GM21619 (cell line): ENCODE measurements around the gene DNAI4.
"Not testable (repeated sequence)": the region's sequence is repeated elsewhere in the genome, so short reads cannot be mapped to it uniquely, and the experiment has no call there.

ENCODE experiments used
- ATAC-seq: cut with Tn5 transposase; IDR thresholded peaks from one replicate; pipeline ENCODE4 v1.9.1; 2021; ENCODE audit not compliant: unreplicated experiment

The DNAI4 gene

DNA sequence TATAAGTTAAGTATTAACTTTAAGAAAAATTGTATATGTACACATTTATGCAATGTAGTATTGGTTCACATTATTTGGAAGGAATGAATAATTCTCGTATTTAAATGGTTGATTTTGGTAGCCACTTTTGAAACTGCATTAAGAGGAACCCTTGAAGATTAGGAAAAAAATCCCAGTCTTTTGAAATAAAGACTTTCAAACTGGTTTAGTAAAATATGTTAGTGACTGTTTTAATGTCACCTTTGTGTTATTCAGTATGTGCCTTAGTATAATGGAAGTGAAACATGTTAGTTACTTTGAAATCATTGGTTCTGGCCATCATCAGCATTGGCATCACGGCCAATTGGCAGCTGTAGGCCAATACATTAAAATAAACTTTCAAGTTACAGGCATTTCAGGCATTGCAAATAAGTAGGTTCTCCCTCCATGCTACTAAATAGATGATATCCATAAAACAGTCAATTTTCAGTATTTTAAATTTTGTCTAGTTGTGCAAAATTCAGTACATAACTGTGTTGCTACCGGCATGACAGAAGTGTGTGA, 4.6 kb upstream of the DNAI4 start:
- ATAC-seq = no peak

DNA sequence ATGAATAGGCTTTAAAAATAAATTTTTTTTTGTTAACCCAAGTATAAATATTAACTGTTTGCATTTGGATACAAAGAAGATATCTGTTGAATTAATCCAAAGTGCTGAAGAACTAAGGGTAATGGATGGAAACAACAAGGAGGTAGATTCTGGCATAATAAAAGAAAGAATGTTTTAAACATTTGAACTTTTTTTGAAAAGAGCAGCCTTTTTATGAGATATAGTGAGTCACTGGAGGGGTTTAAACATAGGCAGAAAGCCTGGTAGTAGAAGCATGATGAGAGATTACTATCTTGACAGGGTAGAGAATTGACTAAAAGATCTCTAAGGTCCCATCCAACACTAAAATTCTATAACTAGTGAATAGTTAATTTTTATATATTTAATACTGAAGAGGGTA, 2.9 kb upstream of the DNAI4 start:
- ATAC-seq = no peak

DNA sequence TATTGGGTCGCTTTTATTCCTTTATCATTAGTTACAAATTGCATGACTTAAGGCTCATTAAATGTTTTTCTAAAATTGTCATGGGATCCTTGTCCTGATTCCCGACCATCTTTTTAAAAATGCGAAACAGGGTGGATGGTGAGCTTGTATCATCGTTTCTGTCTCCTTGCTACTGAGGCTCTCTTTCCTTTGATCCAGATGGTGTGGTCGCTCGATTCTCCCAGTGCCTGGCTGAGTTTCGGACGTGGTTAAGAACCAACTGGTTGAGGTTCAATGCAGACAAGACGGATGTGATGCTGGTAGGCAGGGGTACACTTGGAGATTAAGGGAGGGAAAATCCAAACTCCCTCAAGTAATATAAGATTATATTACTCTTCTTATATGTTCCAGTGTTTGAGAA, 1.3 kb upstream of the DNAI4 start:
- no peak for ATAC-seq

DNA sequence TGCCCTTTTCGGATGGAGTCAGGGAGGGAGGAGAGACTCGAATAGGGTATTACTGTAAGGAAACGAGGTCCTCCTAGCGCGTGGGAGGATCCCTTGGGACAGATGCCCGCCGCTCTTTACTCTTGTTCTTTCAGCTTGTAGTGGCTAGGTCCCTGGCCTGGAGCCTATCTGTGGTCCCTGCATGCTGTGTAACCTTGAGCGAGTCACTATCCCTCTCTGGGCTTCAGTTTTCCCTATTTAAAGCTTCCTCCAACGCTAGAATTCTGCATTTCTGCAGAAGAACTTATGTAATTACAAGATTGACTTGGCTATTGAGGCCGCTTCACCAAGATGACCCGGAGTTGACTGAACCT, 878 bp upstream of the DNAI4 start:
- no peak for ATAC-seq

DNA sequence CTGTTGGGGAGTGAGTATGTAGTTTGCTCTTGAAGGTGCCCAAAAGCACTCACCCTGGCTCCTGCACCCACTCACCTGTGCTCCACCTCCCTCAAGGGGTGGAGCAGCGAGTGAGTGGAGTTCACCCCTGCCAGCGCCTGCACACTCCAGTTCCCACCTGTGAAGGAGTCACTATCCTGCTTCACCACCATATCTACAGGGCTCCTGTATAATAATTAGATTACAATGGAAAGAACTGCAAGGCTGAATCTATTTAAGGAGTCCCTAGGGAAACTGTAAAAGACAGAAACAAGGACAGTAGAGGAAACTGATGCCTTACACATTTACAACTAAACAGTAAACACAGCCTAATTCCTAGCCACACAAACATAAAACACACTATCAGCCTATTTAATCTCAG, 4.1 kb downstream of the DNAI4 start:
- no peak for ATAC-seq

DNA sequence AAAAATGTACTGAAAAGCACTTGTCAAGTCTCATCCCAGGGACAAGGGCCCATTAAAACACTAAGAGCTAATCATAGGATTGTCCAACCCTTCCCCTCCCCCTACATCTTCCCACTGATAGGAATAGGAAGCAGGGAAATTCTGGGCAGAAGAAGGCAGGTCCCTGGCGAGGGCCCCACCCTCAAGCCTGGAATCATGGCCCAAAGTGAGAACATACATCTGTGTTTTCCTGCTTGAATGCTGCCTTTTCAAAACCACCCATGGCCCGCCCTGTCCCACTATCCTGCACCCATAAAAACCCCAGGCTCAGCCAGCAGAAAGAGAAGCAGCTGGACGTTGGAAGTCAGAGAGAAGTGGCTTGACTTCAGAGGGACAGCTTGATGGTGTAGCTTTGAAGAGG, 4.8 kb downstream of the DNAI4 start:
- no peak for ATAC-seq

DNA sequence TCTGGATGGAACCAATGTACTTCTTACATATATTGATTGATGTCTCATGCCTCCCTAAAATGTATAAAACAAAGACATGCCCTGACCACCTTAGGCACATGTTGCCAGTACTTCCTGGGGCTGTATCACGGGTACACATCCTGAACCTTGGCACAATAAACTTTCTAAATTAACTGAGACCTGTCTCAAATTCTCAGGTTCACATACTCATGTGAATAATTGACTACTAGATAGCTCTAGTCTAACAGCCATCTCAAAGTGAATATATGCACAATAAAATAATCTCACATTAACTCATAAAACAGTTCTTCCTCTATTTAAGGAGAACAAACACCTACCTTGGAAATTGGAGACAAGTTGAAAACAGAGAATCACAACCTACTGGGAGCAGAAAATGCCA, 5.6 kb downstream of the DNAI4 start:
- ATAC-seq = no peak

DNA sequence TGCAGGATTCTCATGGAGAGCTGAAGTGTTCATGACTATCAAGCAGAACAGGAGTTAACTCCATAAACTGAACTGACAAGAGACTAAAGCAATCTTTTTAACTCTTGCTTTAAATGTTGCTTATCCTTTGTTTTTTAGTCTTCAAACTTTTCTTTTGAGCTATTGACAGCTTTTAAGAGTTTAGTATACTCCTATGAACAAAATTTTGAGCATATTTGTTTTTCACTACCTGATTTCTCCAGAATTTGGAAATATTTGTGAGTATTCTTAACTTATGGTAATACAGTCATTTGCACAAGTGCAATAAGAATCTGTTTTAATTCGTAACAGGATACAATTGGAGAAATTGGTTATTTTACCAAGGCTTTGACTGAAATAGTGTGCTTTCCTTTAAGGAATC, 7.2 kb downstream of the DNAI4 start:
- ATAC-seq = no peak

DNA sequence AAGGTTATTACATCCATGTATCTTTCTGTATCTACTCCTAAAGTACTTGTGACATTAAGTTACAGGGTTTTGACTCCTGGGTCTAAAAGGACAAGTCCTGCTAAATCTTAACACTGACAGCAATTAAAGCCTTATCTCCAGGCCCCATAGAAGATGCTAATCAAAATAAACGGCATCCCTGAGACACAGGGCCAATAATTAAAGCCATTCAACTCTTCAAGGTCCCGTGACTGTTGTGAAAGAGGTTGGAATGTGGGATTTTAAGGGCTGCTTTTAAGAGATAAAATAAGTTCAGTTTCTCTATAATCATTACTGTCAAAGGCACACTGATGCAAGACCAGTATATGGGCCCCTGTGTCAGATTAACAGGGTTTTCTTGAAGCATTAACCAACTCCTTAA, 8.3 kb downstream of the DNAI4 start:
- ATAC-seq = no peak

DNA sequence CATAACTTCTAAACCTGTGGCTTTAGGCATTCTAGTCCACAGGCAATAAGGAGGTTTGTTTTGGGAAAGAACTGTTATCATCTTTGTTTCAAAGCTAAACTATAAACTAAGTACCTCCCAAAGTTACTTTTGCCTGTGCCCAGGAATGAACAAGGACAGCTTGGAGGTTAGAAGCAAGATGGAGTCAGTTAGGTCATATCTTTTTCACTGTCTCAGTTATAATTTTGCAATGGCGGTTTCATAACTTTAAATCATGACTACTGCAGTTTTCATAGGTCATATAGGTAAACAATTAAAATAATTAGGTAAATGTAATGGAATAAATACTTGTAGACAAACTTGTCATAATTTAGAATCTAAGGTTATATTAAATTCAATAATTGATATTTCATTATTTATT, 9.5 kb downstream of the DNAI4 start:
- not testable (repeated sequence) for ATAC-seq

DNA sequence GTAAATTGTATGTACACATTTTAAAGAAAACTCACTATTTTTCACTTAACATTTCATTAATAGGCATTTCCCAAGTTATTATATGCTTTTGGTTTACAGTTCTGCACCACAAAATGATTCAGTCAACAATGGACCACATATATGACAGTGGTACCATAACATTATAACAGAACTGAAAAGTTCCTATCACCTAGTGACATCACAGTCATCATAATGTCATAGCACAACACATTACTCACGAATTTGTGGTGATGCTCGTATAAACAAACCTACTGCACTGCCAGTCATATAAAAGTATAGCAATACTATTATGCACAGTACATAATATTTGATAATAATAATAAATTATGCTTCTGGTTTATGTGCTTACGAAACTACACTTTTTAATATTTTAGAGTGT, 30.9 kb downstream of the DNAI4 start:
- no peak for ATAC-seq

DNA sequence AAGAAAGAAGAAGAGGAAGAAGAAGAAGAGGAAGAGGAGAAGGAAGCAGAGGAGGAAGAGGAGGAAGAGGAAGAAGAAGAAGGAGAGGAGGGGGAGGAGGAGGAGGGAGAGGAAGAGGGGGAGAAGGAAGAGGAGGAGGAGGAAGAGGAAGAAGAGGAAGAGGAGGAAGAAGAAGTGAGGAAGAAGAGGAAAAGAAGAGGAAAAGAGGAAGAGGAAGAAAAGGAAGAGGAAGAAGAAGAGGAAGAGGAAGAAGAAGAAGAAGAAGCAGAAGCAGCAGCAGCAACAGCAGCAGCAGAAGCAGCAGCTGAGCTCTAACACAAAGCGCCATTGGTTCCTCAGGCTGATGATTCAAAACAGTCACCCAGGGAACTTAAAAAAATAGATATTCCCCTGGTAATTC, 34.0 kb downstream of the DNAI4 start:
- no peak for ATAC-seq

DNA sequence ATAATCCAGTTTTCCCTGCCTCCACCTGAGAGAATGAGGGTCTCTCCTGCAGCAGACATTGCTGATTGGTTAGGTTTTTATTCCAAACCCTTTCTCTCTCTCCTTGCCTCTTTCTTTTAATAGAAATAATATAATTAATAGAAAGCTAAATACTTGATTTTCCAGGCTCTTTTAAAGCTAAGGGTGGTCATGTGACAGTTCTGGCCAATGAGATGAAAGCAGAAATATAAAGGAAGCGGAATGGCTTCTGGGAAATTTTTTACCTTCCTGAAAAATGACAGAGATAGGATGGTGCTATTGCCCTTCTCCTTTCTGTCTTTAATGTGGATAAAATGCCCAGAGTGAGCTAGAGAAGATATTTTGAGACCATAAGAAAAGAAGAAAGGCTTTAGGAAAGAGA, 35.6 kb downstream of the DNAI4 start:
- no peak for ATAC-seq

DNA sequence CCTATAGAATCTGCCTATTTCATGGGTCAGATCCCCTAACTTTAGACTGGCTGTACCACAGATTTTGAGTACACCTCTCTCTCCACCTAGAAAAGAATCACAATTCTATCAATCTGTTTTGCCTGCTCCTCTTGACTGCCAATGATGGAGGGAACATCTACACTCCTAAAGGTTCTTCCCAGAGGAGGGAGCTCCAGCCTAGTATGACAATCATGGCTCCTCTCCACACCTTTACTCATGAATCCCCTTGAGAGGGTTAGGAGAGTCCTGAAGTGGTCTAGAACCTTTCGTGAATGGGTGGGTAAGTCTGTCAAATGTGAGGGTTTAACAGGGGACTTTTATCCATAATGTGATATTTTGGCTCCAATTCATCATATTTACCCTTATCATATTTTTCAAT, 48.0 kb downstream of the DNAI4 start:
- no peak for ATAC-seq

DNA sequence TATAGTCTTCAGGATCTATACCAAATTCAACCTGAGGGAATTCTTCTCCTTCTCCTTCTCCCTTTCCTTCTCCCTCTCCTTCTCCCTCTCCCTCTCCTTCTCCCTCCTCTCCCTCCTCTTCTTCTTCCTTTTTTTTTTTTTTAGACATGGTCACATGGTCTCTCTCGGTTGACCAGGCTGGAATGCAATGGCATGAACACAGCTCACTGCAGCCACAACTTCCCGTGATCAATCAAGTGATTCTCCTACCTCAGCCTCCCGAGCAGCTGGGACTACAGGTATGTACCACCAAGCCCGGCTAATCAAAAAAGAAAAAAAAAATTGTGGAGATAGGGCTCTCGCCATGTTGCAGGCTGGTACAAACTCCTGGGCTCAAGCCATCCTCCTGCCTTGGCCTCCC, 51.5 kb downstream of the DNAI4 start:
- no peak for ATAC-seq

DNA sequence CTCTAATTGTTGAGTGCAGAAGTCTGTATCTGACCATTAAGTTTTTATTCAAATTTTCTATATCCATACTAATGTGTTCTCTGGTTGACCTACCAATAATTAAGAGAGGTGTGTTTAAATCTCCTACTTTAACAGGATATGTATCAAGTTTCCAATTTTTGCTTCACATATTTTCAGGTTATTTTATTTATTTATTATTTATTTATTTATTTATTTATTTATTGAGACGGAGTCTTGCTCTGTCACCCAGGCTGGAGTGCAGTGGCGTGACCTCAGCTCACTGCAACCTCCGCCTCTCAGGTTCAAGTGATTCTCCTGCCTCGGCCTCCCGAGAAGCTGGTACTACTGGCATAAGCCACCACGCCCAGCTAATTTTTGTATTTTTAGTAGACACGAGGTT, 52.6 kb downstream of the DNAI4 start:
- ATAC-seq = not testable (repeated sequence)

DNA sequence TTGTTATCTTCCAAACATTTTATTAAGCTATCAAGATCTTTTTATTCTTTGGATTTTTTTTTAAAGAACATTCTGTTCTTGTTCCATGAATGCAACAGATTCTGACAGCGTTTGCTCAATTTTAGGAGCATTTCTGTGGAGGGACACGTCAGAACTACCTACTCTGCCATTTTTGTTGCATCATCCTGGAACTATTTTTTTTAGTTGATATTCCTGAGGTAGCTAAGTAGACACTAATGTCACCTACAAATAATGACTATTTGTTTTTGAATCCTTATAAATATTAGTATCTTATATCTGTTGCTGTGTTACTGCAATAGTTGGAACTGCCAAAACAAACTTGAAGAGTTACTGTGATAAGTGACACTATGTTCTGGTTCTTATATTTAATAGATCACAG, 57.2 kb downstream of the DNAI4 start:
- ATAC-seq = no peak

DNA sequence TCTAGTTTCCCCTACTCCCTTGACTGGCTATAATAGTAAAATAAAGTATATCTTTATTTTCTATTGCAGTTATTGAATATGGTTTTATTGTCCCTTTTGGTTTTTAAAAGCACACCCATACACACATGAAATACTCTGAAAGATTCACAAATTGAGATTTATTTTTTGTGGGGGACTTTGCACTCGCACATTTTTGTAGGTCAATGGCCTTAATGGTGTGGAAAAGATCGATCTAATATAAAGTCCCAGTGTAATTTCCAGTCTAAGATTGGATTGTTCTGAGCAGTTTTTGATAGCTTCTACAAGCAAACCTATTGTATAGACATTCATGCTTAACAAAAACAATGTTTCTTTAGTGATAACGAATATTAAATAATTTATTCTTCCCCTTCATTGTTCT, 64.1 kb downstream of the DNAI4 start:
- ATAC-seq = no peak

DNA sequence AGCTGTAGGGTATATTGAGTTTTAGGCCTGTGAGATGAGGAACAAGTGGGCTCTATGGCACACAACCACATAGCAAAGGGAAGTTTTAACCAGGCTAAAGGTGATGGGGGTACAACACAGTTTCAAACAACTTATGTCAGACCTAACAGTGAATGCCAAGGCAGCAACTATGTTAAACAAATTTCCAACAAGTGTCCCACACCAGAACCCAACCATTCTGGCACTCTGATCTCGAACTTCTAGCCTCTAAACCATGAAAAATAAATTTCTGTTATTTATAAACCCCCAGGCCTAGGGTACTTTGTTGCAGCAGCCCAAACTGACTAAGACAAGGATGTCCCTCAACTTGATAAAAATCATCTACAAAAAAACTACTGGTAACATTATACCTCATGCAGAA, 71.3 kb downstream of the DNAI4 start:
- no peak for ATAC-seq

DNA sequence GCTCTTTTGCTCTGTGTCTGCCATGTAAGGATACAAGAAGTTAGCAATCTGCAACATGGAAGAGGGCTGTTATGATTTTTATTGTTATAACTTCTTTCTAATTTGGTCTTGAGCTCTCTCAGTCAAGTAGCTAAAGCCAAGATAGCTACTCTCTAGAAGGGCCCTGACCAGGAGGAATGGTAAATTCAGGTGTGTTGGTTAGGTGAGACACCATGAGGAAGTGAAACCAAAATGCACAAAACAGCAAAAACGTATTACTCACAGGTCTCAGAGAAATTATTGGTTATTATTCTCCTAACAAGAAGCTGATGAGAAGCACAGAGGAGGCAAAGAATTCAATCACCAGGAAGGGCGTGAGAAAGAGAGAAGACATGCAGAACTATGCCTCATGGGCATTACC, 71.8 kb downstream of the DNAI4 start:
- no peak for ATAC-seq

DNA sequence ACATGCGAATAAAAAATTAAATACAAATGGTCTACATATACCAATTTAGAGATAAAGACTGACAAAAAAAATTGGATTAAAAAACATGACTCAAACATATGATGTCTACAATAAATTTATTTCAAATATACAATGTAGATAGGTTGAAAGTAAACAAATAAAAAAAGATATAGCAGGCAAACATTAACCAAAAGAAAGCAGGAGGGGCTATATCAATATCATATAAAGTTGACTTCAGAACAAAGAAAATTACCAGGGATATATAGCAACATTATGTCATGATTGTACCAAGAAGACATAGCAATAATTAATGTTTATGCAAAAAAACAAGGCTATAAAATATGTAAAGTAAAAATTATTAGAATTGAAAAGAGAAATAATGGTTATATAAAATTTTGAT, 73.7 kb downstream of the DNAI4 start:
- ATAC-seq = no peak

DNA sequence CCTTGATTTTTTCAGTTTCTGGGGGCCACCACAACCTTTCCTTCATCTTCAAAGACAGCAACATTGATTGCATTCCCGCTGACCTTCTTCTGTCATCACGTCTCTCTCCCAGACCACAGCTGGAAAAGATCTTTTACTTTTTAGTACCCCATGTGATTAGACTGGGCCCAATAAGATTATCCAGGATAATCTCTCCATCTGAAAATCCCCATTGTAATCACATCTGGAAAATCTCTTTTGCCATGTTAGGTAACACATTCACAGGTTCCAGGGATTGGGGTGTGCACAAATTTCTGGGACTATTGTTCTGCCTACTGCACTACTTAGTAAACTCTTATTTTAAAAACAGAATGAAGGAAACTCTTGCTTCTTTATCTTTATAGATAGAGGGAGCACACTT, 76.5 kb downstream of the DNAI4 start:
- no peak for ATAC-seq

DNA sequence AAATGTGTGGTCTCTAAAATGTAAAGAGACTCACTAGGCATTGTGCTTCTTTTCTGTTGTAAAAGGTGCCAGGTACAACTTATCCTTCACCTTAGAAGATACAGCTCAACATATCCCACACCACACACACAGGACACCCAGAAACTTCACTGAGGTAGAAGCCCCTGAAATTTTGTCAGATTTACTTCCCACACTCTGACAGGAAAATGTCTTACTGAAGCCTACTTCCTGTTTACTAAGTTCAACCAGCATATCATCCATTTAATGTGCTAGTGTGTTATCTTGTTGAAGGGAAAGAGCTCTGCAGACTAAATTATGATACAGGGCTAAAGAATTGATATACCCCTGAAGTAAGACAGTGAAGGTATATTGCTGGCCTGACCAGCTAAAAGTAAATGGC, 83.7 kb downstream of the DNAI4 start:
- no peak for ATAC-seq

DNA sequence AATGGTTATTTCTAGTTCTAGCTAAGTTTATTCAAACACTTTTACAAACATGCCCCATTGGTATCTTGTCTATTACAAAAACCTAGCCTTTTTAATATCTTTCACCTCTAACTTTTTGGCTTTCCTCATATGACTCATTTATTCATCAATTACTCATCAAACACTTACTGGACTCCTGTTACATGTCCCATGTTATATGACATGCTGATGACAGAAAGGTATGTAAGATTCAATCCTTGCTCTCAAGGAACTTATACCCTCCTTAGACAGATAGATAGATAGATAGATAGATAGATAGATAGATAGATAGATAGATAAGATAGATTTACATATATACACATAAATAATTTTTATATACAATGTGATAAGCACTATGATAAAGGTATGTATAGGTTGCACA, 89.7 kb downstream of the DNAI4 start:
- ATAC-seq = no peak
